ENCODE data around the gene TRAF4. TPM values are rescaled to one million over a fixed set of nuclear protein-coding genes. Genes with fewer than 3 reads are reported as not detected.

TRAF4 gene
- total and polyA plus RNA-seq, 9 of the 15 experiments (the other 6 are each of a cell fraction or from before 2014, with no cell fraction given) = 2.4 to 147 (median 72.4) TPM

- TF ChIP-seq ARID4B (CRISPR knock-in tag; IDR thresholded peaks at IDR 0.05) (no peak), ZBED1 (IDR thresholded peaks at IDR 0.05) (no peak), SRSF9 (IDR thresholded peaks at IDR 0.05; ENCODE audit: borderline replicate concordance, low read depth, low read length) (no peak), CBX3 (IDR thresholded peaks at IDR 0.05; ENCODE audit: borderline replicate concordance in 1 of 2, low read length in 2 of 2) (peak in 1 of 2 experiments; percentile 94; a peak in 2 of 3 replicates), KAT2B (IDR thresholded peaks at IDR 0.05; ENCODE audit: low read depth, low read length) (no peak), MECOM (CRISPR knock-in tag; IDR thresholded peaks at IDR 0.05) (no peak), KAT7 (CRISPR knock-in tag; IDR thresholded peaks at IDR 0.05; ENCODE audit: borderline replicate concordance) (no peak), PHF21A (IDR thresholded peaks at IDR 0.05; ENCODE audit: borderline replicate concordance, low read depth) (no peak), IRF2 (CRISPR knock-in tag; IDR thresholded peaks at IDR 0.05) (no peak), FOSL1 (tag; conservative IDR thresholded peaks at IDR 0.05) (peak; percentile 92), CUX1 (CRISPR knock-in tag; IDR thresholded peaks at IDR 0.05) (no peak), E2F6 (IDR thresholded peaks at IDR 0.05; ENCODE audit: borderline replicate concordance in 1 of 2, extremely low read depth in 1 of 2, insufficient read depth in 1 of 2, insufficient read length in 1 of 2, low read depth in 1 of 2, low read length in 1 of 2, poor library complexity in 1 of 2, severe bottlenecking in 1 of 2) (no peak), ZBTB1 (CRISPR knock-in tag; IDR thresholded peaks at IDR 0.05; ENCODE audit: borderline replicate concordance, low read depth) (no peak), MEF2D (tag; conservative IDR thresholded peaks at IDR 0.05; ENCODE audit: low read depth) (no peak)
Measured at GRCh38 chr17:28735242-28735722, 8.5 kb upstream of the TRAF4 start (continued).

Data from K562 (cell line).